Fibroblast of skin of abdomen (primary cell): Measurements from ENCODE around the gene IPCEF1. TPM values are rescaled to one million over a fixed set of nuclear protein-coding genes. Genes with fewer than 3 reads are reported as not detected.
A peak's percentile ranks its signal among the peaks of the same experiment; 100 is the strongest.

Experiments
- DNase-seq: peaks from one replicate; pipeline ENCODE4 v3.0.0-alpha.2; 2013
- polyA plus RNA-seq, 2 experiments: library from polyadenylated mRNA; unstranded; fragments of 120-200 nt; gene quantifications; one replicate each; pipeline ENCODE4 v1.2.1, GENCODE V29; 2013; ENCODE audit not compliant: insufficient read length in 2 of 2

The IPCEF1 gene, protein sequence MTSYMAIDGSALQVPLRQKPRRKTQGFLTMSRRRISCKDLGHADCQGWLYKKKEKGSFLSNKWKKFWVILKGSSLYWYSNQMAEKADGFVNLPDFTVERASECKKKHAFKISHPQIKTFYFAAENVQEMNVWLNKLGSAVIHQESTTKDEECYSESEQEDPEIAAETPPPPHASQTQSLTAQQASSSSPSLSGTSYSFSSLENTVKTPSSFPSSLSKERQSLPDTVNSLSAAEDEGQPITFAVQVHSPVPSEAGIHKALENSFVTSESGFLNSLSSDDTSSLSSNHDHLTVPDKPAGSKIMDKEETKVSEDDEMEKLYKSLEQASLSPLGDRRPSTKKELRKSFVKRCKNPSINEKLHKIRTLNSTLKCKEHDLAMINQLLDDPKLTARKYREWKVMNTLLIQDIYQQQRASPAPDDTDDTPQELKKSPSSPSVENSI
- polyA plus RNA-seq (2013, experiment 1 of 2; ENCODE audit: insufficient read length) = 0.30 TPM
- polyA plus RNA-seq (2013, experiment 2 of 2; ENCODE audit: insufficient read length) = 0.04 TPM

DNA sequence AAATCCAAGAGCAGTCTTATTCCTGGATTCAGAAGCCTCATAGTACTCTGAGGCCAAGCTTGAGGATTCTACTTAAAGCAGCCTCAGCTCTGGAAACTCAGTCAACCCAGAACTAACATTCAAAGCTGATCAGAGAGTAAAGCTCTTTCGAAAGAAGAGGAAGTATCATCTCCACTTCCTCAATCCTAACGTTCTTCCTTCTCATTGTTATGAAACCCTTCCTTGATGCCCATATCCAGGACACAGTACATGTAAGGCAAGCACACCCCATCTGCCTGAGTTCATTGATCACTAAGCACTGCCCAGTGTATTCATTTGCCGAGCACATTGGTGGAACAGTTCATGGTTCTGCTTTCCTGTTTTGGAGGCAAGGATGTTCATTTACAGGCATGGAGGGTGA lies at the start of gene IPCEF1:
IPCEF1 (minus strand) TSS at position 114 of the 400 bp plus-strand sequence. CDS start 90,856 bp downstream, outside the sequence.
- DNase-seq = no peak

DNA sequence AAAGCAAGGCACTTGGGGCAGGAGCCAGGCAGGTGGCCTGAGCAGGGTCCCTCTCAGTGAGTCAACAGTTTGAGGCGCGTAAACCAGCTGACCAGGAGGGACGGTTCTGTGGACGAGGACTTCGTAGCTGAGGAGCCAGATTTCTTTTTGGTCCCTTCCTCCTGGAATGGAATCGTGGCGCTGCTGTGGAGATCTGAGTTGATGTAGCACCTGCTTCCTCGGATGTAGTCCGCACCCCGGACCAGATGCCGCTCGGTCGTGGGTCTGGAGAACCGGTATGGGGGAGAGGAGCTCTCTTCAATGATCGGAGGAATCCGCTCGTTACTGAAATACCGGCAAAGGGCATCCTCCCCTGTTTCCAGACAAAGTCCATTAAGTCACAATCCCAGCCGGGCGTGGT lies 49.7 kb upstream of the IPCEF1 start:
- DNase-seq = no peak

DNA sequence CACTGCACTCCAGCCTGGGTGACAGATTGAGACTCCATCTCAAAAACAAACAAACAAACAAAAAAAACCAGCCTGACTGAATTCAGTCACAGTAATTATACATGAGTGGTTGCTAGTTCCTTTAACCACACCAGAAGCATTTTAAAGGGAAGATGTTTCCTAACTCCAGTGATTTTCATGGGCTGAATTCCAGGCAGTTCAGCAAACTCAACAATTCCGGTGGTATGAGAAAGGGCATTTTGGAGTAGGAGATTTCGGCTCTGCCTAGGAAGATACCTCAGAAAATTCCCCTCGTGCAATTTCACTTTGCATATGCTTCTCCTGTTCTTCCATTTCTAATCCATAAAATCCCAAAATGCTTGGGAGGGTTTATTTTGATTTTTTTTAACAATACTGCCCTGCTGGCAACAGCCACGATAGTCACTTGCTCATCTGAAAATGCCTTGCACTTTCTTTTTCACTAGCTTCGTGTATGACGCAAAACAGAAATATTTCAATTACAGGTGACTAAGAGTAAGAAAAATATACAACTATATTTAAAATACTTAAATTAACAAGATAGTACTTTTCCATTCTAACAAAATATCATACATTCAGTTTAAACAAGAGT lies 48.3 kb upstream of the IPCEF1 start:
- DNase-seq = peak; percentile 38

DNA sequence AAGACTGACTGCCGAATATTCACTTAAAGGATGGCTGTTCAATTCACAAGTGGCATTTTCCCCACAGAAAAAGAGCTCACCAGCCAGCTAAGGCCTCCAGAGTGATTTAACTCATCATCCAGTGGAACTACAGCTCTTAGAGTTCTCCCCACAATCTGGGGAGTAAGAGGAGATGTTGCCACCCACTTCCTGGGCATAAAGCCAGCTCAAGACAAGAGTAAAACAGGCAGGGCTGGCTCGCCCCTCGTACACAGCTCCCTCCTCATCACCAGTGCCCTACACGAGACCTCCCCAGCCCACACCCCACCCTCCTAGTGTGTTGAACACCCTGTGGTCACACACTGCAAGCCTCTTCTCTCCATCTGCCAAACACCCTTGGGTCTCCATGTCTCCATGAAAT lies 47.2 kb upstream of the IPCEF1 start:
- DNase-seq = peak; percentile 66

DNA sequence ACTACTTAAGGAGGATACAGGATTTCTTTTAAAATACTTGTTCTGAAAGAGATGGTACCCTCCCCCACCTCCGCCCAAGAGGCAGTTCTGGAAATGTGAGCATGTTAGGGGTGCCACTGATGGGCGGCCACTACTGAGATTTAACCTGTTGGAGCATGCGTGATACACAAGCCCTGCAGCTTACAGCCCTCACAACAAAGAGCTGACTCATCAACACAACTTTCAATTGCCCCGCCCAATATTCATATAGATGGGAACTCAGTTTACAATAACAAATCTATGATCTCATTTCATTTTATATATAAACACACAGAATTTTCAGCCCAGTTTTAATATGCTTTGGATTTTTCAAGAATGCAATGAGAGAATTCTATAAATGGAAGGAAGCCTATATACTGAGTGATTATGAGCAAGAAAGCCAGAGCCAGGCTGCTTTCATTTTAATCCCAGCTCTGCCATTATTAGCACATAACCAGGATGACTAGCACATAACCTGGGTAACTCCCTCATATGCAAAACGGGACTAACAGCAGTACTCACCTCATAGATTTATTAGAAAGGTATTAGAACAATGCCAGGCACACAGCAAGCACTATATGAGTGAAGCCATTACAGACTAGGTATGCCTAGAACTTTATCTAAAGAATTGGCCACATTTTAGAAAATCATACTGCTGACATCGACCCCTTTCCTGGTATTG lies 45.6 kb upstream of the IPCEF1 start:
- DNase-seq = no peak

DNA sequence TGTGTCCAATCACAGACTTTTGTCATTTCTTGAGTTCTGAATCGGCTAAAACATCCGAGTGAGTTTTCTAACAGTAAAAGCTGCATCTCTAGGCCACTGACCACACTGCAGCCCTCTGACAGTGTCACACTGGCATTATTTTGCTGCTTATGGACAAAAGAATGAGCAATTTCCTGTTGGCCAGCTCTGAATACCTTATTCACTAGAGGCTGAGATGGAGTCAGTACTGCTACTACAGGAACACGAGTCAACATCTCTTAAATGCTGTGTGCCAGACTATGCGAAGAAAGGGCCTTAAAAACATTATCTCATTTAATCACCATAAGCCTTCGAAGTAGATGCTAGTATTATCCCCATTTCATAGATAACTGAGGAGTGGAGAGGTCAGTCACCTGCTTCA lies 42.5 kb upstream of the IPCEF1 start:
- peak; percentile 51 for DNase-seq

DNA sequence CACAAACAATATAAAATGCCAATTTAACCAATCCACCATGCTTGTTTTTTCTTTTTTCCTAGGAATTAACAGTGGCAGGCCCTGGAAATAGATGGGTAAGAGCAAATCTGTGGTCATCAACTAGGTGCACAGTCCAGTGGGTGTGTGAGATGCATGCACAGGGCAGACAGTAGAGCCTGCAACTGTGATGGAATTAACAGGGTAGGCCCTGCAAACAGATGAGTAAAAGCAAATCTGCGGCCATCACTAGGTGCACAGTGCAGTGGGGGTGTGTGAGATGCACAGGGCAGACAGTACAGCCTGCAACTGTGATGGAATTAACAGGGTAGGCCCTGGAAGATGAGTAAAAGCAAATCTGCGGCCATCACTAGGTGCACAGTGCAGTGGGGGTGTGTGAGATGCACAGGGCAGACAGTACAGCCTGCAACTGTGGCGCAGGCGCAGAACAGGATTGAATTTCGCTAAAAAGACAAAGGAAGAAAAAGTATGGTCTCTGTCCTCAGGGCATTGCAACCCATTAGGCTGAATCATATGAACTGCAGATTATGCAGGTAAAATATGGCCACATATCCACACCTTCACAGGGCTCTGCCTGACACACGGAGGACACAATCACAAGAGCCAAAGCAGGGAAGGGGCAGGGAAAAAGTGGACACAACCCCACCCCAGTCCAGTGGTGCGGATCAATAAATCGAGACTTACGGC lies 41.0 kb upstream of the IPCEF1 start:
- DNase-seq = no peak

DNA sequence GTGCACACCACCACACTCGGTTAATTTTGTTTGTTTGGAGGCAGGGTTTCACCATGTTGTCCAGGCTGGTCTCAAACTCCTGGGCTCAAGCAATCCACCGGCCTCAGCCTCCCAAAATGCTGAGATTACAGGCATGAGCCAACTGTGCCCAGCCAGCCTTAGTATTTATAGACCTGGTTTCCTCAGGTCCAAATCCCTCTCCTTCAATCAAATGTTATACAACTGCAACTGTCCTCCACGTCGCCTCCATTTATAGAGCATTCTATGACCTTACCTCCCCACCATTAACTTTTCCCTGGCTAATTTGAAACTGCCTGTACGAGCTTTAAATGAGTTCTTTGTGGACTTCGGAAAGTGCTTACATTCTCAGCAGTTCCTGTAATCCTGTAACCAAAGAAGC lies 39.3 kb upstream of the IPCEF1 start:
- DNase-seq = no peak

DNA sequence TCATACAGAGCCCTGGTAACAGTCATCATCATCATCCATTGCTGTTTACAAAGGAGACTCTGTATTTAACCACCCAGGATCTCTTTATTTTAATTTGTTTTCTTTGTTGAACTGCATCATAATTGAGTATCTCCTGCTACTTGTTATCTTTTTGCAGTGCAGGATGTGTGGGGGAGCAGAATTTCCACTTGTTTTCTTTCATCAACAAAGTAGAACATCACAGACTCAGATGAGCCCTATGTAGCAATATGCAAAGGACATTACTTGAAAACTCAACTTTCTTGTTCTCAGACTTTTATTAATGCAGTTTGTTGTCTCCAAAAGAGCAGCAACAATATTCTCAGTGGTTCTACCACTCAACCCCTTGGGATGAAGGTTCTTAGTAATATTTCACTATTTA lies 38.7 kb upstream of the IPCEF1 start:
- no peak for DNase-seq

DNA sequence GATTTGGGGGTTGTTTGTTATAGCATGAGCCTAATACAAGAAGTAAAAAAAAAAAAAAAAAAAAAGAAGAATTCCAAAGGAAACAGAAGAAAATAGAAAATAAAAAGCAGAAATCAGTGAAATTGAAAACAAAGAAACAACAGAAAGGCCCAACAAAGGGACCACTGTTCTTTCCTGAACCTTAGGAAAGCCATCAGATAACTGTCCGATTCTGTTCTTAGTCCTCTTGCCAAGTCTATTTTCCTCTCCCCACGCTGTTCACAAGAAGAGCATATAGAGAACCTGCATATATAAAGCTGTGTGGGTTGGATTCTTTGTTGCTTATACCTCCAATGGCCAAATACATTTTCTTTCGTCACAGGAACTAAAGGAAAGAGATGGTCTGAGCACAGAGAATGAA lies 38.0 kb upstream of the IPCEF1 start:
- no peak for DNase-seq

DNA sequence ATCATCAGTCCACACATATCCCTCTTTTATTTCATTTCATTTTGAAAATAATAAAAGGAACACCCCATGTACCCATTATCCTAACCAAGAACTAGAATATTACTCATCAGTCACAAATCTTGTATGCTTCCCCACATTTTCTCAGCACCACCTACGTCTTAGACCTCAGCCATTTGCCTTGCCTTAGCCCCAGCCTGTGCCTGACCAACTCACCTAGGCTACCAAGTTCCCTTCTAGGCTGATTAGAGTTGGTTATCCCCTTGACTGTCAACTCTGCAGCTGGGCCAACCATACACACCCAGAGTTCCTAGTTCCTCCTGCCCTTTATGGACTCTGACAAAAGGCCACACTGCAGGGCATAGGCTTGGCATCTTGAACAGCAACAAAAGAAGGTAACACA lies 33.4 kb upstream of the IPCEF1 start:
- no peak for DNase-seq

DNA sequence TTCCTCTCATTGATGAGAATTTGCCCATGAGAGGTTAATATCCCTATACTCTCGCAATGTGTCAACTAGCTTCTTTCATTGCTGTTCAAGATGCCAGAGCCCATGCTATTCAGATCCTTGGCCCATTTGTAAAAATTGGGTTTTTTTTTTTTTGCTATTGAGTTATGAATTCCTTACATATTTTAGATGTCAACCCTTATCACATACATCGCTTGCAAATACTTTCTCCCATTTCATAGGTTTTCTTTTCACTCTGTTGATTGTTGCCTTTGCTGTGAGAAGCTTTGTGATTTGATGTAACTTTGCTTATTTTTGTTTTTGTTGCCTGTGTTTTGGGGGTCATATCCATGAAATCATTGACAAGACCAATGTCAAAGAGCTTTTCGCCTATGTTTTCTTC lies 32.2 kb upstream of the IPCEF1 start:
- DNase-seq = no peak

DNA sequence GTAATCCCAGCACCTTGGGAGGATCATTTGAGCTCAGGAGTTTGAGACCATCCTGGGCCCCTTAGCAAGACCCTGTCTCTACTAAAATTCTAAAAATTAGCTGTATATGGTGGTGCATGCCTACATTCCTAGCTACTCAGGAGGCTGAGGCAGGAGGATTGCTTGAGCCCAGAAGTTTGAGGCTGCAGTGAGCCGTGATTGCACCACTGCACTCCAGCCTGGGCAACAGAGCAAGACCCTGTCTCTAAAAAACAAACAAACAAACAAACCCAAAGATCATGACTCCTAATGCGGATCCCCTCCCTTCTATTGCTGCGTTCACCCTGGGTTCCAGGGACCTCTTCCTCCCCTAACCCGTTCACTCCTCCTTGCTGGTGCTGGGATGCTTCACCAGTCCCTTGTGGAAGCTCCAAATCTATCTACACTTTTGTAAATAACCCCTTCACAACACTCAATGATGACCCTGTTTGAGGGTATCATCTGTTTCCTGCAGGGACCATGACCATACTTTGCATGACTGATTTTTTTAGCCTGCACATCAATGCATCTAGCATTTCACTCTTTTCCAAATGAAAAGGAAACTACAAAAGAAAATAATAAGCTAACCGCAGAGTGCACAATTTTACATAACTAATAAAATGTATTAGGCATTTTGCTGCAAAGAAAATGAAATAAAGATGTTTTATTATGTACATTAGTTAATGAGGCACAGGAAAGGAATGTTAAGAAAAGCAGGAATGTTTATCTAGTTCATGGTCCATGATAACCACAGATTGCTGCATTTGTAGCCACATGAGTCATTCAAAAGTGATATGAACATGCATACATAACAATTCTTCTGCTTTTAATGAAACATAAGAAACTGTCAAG lies 30.5 kb upstream of the IPCEF1 start:
- peak; percentile 94 for DNase-seq

DNA sequence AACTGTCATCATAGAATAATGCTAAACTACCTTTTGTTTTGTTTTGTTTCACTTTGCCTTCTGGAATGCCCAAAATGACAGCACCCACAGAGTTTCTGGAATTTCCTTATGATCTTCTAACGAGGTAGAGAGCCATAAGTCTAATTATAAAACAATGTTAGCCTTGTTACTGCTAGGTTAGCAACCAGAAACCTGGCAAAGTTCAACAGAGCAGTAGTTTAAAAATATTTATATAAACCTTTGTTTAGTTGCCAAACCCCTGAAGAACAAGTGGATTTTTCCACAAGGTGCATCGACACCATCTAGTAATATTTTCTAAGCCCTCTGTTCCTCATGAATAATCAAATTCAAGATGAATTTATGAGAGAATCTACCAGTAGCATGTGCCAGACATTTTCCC lies 27.6 kb upstream of the IPCEF1 start:
- DNase-seq = no peak

DNA sequence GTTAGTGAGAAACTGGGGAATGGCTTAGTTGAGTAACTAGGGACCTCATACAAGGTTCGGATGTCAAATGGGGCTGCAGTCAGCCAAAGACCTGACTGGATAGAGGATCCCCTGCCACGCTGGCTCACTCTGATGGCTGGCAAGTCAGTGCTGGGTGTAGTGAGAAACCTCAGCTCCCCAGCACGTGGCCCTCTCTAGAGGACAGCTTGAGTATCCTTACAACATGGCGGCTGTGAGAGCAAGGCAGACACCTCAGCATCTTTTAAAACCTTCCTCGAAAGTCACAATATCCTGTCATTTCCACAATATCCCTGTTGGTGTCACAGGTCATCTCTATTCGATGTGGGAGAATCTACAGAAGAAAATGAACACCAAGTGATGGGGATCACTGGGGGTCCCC lies 26.7 kb upstream of the IPCEF1 start:
- no peak for DNase-seq

DNA sequence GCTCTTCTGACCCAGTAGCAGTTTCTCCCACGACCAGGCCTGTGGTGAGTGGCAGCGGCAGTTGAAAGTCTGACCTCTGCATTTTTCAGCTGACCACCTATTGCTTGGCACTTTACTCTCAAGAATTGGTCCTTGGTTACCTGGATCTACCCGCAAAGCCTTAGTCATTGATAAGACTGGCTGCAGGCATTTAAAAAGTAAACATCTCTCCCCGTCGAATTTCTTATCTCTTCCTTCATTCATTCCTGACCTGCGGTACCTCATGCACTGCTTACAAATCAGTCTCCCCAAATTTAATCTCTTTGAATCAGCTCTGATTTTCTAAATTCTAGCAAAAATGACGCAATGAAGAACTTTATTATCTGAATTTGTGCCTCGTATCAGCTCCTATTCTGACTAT lies 26.1 kb upstream of the IPCEF1 start:
- no peak for DNase-seq

DNA sequence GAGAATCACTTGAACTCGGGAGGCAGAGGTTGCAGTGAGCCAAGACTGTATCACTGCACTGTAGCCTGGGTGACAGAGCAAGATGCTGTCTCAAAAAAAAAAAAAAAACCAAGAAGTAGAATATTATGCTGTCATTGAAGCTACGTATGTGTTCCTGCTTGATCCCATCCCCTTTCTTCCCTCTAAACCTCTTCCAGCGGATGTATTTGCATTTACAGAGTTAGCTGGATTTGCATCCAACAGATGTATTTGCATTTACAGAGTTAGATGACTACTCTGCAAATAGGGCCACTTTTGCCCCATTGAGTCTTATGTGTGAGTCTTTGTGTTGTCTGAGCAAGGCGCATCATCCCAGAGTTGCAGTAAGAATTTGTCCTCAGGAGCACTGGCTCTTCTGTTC lies 24.9 kb upstream of the IPCEF1 start:
- DNase-seq = no peak

DNA sequence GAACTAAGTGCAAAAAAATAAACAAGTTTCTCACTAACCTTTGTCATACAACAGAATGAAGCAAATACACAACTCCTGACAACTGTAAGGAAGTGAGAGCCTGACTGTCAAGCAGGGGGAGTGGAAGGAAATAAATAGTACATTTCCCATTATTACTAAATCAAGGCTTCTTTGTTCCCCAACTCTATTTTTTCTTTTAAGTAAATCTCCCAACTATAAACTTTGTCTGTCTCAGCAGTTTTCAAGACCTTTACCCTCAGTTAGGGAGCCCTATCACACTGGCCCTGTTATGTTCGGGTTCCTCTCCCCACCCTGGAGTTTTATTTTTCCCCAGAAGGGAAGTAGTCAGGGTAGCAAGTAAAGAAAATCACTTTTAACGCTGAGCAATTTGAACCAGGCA lies 24.1 kb upstream of the IPCEF1 start:
- no peak for DNase-seq

DNA sequence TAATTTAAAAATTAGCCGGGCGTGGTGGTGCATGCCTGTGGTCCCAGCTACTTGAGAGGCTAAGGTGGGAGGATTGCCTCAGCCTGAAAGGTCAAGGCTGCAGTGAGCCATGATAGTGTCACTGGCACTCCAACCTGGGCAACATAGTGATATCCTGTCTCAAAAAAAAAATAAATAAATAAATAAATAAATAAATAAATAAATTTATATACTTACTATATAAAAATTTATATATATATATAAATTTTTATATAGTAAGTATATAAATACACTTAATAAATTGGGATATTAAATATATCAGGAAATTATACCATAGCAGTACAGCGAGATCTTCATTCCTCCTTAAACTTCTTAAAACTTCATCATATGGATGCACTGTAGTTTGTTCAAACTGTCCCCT lies 23.0 kb upstream of the IPCEF1 start:
- no peak for DNase-seq

DNA sequence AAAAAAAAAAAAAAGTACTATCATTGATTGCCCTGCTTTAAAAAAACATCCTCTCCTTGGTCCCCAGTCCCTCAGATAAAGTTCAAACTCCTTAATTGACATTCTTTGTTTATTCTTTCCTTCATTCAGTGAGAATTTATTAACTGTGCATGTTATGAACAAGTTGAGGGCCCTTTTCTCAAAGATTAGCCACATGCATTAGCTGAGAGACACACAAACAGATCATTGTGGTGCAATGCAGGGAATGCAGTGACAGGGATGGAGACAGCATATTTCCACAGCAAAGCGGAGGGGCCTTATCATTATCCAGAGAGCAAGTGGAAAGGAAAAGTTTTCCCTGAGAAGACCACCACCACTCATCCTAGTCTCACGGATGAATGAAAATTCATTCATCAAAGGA lies 21.9 kb upstream of the IPCEF1 start:
- no peak for DNase-seq

DNA sequence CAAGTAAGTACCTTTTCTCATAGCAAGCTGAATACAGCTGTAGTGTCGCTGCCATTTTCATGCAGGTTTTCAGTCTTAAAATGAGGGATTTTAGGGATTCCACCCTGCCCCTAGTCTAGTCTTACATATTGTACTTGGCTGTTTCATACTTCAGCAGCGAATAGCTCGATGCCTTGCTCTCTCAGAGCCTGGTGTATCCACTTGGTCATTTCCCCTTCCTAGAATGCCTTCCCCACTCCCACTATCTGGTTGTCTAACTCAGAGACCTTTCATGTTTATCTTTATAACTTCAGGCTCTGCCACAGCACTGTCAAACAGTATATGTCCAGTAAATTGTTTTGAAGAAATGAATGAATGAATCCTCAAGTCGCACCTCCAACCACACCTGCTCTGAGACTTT lies 21.1 kb upstream of the IPCEF1 start:
- DNase-seq = no peak

DNA sequence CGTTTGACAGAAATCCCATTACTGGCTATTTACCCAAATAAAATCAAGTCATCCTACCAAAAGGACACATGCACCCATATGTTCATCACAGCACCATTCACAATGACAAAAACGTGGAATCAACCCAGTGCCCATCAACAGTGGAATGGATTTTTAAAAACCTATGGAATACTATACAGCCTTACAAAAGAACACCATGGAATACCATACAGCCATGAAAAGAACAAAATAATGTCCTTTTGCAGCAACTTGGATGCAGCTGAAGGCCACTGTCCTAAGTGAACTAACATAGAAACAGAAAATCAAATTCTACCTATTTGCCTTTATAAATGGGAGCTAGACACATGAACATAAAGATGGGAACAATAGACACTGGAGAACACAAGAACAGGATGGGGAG lies 17.4 kb upstream of the IPCEF1 start:
- DNase-seq = no peak
